ENCODE data around the gene C2CD2. TPM values are rescaled to one million over a fixed set of nuclear protein-coding genes. Genes with fewer than 3 reads are reported as not detected.

Gene C2CD2
- total and polyA plus RNA-seq, 2 of the 8 experiments (the other 6 are each of a cell fraction or from before 2014, with no cell fraction given): 10.4 to 13.0 TPM

DNA sequence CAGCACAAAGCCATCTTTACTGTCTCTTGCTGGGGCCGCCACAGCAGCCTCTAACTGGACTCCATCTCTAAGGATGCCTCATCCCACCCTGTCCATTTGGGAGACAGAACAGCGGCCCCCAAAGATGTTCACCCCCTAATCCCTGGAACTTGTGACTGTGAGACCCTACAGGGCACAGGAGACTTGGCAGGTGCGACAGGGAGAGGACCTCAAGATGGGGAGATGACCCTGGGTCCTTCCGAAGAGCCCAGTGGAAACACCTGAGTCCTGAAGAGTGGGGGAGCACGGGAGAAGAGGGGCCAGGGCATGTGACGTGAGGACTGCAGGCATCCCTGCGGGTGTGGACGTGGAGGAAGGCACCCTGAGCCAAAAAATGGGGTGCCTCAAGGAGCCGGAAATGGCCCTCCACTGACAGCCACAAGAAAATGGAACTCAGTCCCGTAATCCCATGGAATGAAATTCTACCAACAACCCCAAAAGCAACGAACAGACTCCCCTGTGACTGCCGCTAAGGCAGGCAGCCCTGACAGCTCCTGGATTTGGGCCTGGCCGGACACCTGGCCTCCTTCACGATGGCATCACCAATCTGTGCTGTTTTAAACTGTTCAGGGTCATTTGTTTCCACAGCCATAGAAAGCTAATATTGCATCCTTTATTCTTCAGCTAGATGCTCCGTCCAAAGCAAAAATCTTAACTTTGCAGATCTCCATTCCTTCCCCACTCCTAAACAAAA lies 34.0 kb downstream of the C2CD2 start:
- no peak overlapping the region for H2BK15ac ChIP-seq (ENCODE audit: low read length)
- H4K8ac ChIP-seq (ENCODE audit: extremely low read depth, insufficient read depth, low read length): no peak overlapping the region
- no peak overlapping the region for H3K4ac ChIP-seq (replicated peaks; ENCODE audit: insufficient read length, low read depth, low read length)
- CTCF ChIA-PET (ENCODE audit: partially characterized antibody): interaction anchor here (1.4 kb wide), 1 partner anchor 23 kb away, joined by 3 read pairs; no protein-coding TSS in a partner anchor
- 88% methylated on average over 15 of the region's 15 CpGs; no CpG with 5 or more reads in 1 of the 2 experiments for WGBS, 2 experiments (ENCODE audit: extremely low coverage in 1 of 2, insufficient coverage in 1 of 2, insufficient read length in 1 of 2, insufficient replicate concordance in 2 of 2, low coverage in 1 of 2, low lambda C conversion rate in 2 of 2, missing lambda C conversion rate in 1 of 2)
- H3K4me2 ChIP-seq (ENCODE audit: insufficient read depth in 1 of 2, low read depth in 2 of 2, low read length in 2 of 2): no peak overlapping the region
- H2AK5ac ChIP-seq (ENCODE audit: low read depth, low read length): no peak overlapping the region
- peaks cover 0 to 8% (median 1%) of the 10 kb centered on the region in 4 experiments; a peak in 4 of 8 replicates for H3K36me3 ChIP-seq (ENCODE audit: control insufficient read depth in 2 of 4, insufficient read depth in 4 of 4, low read length in 3 of 4)
- H3K18ac ChIP-seq (ENCODE audit: extremely low read depth, low read length): no peak overlapping the region
- no peaks in the 10 kb centered on the region; a peak in 1 of 7 replicates for H3K4me1 ChIP-seq (replicated peaks in 1 of 4; ENCODE audit: control insufficient read depth in 3 of 4, insufficient read depth in 4 of 4, low read length in 3 of 4)
- no peak for FAIRE-seq
- H3K14ac ChIP-seq (ENCODE audit: insufficient read length): no peak overlapping the region
- DNase-seq (ENCODE audit: low read depth in 1 of 2, low spot score in 2 of 2): no peak
- no peak overlapping the region for H2BK20ac ChIP-seq (ENCODE audit: low read length)
- POLR2A ChIA-PET (ENCODE audit: partially characterized antibody): interaction anchor here (0.6 kb wide), 1 partner anchor 868 kb away, joined by 4 read pairs; no protein-coding TSS in a partner anchor
- H3K9me3 ChIP-seq (ENCODE audit: insufficient read depth in 2 of 2, low read depth in 1 of 2, low read length in 1 of 2): no peaks in the 10 kb centered on the region
- H3K4me3 ChIP-seq (ENCODE audit: extremely low read depth in 1 of 4, insufficient read depth in 2 of 4, low read depth in 3 of 4, low read length in 4 of 4): no peak overlapping the region
- H3K79me1 ChIP-seq (ENCODE audit: low read depth, low read length): no peaks in the 10 kb centered on the region
- no peak overlapping the region for H2BK12ac ChIP-seq (ENCODE audit: low read depth, low read length)
- H4K91ac ChIP-seq (replicated peaks; ENCODE audit: insufficient read length, low read length): no peak overlapping the region
- no peak overlapping the region for H2BK120ac ChIP-seq (replicated peaks; ENCODE audit: low read depth, low read length)
- H2BK5ac ChIP-seq (ENCODE audit: low read depth, low read length): no peak overlapping the region
- no peaks in the 10 kb centered on the region for H3K27me3 ChIP-seq (replicated peaks in 1 of 4; ENCODE audit: control insufficient read depth in 3 of 4, extremely low read depth in 1 of 4, insufficient read depth in 3 of 4, low read length in 3 of 4)
- H3K79me2 ChIP-seq (ENCODE audit: control insufficient read depth in 1 of 2, insufficient read depth in 2 of 2, low read length in 2 of 2): no peaks in the 10 kb centered on the region
- H3K27ac ChIP-seq (ENCODE audit: low read depth, low read length): no peak overlapping the region
- H4K5ac ChIP-seq (ENCODE audit: insufficient read length, low read depth, low read length): no peak overlapping the region
- no peak overlapping the region for H3K9ac ChIP-seq (replicated peaks in 1 of 4; ENCODE audit: extremely low read depth in 1 of 4, low read depth in 3 of 4, low read length in 3 of 4)
- no peak overlapping the region for H3K23ac ChIP-seq (ENCODE audit: insufficient read length)
- H4K20me1 ChIP-seq (replicated peaks in 1 of 2; ENCODE audit: control insufficient read depth in 1 of 2, insufficient read depth in 2 of 2, low read length in 2 of 2): peaks cover 0 to 3% of the 10 kb centered on the region in 2 experiments
- no peaks in the 10 kb centered on the region for H3K23me2 ChIP-seq (ENCODE audit: low read depth, low read length)
- H3K56ac ChIP-seq (replicated peaks; ENCODE audit: insufficient read length, low read depth, low read length): no peak overlapping the region
- no peak overlapping the region for H2AFZ ChIP-seq (ENCODE audit: low read length)
- TF ChIP-seq RAD21 (IDR thresholded peaks at IDR 0.05 in 1 of 2, conservative IDR thresholded peaks at IDR 0.05 in 1 of 2; ENCODE audit: low read depth in 2 of 2, low read length in 2 of 2) (no peak), KDM1A (IDR thresholded peaks at IDR 0.05; ENCODE audit: borderline replicate concordance, low read length) (no peak), MAFK (IDR thresholded peaks at IDR 0.05; ENCODE audit: low read depth, low read length) (no peak), NANOG (IDR thresholded peaks at IDR 0.05; ENCODE audit: insufficient read depth, low read depth, low read length, poor library complexity, severe bottlenecking) (no peak), SP2 (IDR thresholded peaks at IDR 0.05; ENCODE audit: low read length) (no peak), BRCA1 (IDR thresholded peaks at IDR 0.05; ENCODE audit: low read depth, low read length) (no peak), BCL11A (IDR thresholded peaks at IDR 0.05; ENCODE audit: low read depth in 2 of 2, low read length in 2 of 2) (no peak), CHD2 (IDR thresholded peaks at IDR 0.05; ENCODE audit: low read length) (no peak), BACH1 (IDR thresholded peaks at IDR 0.05; ENCODE audit: low read length) (no peak), EGR1 (IDR thresholded peaks at IDR 0.05; ENCODE audit: borderline replicate concordance, low read depth, low read length) (no peak), FOSL1 (IDR thresholded peaks at IDR 0.05; ENCODE audit: insufficient read depth, low read depth, low read length) (no peak), RNF2 (IDR thresholded peaks at IDR 0.05; ENCODE audit: borderline replicate concordance, low read depth, low read length, missing control alignments, poor library complexity, severe bottlenecking) (no peak), NRF1 (IDR thresholded peaks at IDR 0.05; ENCODE audit: low read depth, low read length) (no peak)
